Body of pancreas (tissue), 4 donors: ENCODE data around the gene KIF16B. TPM values are rescaled to one million over a fixed set of nuclear protein-coding genes. Genes with fewer than 3 reads are reported as not detected.

ENCODE experiments used
- ATAC-seq: fragments of 150-250 bp; one replicate; pipeline ENCODE4 v1.9.1; 2016
- DNase-seq, 4 donors: peaks; one replicate each; pipeline ENCODE4 v3.0.0-alpha.2; 2019
- H3K27ac ChIP-seq, 4 donors: fragments of 200-600 bp; sonication (generic); 1 replicate in 3 of 4; 2 replicates in 1 of 4; pipeline versions ENCODE4 v1.5.1 to v1.6.1; 2016 to 2019; ENCODE audit warnings: mild to moderate bottlenecking in 1 of 4, mixed read lengths in 1 of 4, moderate library complexity in 1 of 4
- H3K27me3 ChIP-seq, 2 donors: fragments of 200-600 bp; sonication (generic); one replicate each; pipeline ENCODE4 v1.6.0; 2016; ENCODE audit warnings: mild to moderate bottlenecking in 1 of 2
- H3K36me3 ChIP-seq, 2 donors: fragments of 200-600 bp; sonication (generic); replicated peaks in 1 of 2; 2 replicates each; pipeline ENCODE4 v1.5.1; 2016; ENCODE audit warnings: low read depth in 2 of 2; ENCODE audit not compliant: insufficient read depth in 1 of 2
- H3K4me1 ChIP-seq: fragments of 200-600 bp; sonication (generic); one replicate; pipeline ENCODE4 v1.6.0; 2016
- H3K4me3 ChIP-seq, 2 donors: fragments of 200-600 bp; sonication (generic); 1 replicate in 1 of 2; 2 replicates in 1 of 2; pipeline ENCODE4 v1.5.1; 2016 to 2019
- H3K9me3 ChIP-seq, 3 donors: fragments of 200-600 bp; sonication (generic); 1 replicate in 2 of 3; 2 replicates in 1 of 3; pipeline ENCODE4 v1.5.1; 2016
- POLR2A ChIP-seq, 3 donors: fragments of 450-650 bp; IDR thresholded peaks; one replicate each; pipeline ENCODE4 v1.6.1; 2016; ENCODE audit warnings: antibody characterized with exemption in 3 of 3, mild to moderate bottlenecking in 2 of 3
- WGBS, 2 donors: methylation state at CpG; one replicate each; pipeline ENCODE4 v1.1.5; 2017; 5-methylcytosine and 5-hydroxymethylcytosine counted together
- intact Hi-C: fragments of 100-400 bp; cut with DNase I; formaldehyde crosslinking; loops from one replicate; pipeline ENCODE4 v1.15.1; 2023
- total RNA-seq, 2 donors: library from RNA; depleted of rRNA; stranded (reverse); fragments of >200 nt; gene quantifications; one replicate each; pipeline ENCODE4 v1.1.0, GENCODE V29; 2016
- TF ChIP-seq, protein P1 (sequence below), 7 experiments: fragments of 450-650 bp in 4 of 7; fragments of 200-600 bp in 3 of 7; sonication (generic) in 3 of 7; IDR thresholded peaks; one replicate each; pipeline ENCODE4 v1.5.1; 2016 to 2019; ENCODE audit warnings: antibody characterized with exemption in 7 of 7

KIF16B gene
- total RNA-seq, 2 donors from 2014 or later: 13.7 to 55.0 TPM

DNA sequence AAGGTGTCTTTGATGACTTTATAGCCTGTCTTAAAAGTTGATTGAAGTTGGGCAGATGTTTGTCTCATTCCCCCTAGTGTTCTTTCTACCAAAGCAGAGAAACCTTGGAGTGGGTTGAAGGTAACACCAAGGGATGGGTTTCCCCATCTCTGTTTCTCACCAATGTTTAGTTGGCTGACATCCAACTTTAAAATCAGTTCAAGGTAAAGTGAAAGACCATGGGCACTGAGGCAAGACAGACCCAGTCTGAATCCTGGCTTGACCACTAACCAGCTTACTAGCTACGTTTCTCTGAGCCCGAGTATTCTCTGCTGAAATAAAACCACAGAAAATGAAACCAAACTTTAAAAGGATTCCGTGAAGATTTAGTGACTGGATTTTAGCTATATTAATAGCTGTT, 258.9 kb downstream of the KIF16B start:
- TF ChIP-seq, protein P1, sequence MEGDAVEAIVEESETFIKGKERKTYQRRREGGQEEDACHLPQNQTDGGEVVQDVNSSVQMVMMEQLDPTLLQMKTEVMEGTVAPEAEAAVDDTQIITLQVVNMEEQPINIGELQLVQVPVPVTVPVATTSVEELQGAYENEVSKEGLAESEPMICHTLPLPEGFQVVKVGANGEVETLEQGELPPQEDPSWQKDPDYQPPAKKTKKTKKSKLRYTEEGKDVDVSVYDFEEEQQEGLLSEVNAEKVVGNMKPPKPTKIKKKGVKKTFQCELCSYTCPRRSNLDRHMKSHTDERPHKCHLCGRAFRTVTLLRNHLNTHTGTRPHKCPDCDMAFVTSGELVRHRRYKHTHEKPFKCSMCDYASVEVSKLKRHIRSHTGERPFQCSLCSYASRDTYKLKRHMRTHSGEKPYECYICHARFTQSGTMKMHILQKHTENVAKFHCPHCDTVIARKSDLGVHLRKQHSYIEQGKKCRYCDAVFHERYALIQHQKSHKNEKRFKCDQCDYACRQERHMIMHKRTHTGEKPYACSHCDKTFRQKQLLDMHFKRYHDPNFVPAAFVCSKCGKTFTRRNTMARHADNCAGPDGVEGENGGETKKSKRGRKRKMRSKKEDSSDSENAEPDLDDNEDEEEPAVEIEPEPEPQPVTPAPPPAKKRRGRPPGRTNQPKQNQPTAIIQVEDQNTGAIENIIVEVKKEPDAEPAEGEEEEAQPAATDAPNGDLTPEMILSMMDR (IDR thresholded peaks at IDR 0.05): no peak
- no peak for TF ChIP-seq POLR2A (IDR thresholded peaks at IDR 0.05)
- Histone ChIP-seq H3K36me3 (no peaks in the 10 kb centered on the region), H3K9me3 (no peaks in the 10 kb centered on the region), H3K4me3 (no peak overlapping the region), H3K27me3 (no peaks in the 10 kb centered on the region), H3K4me1 (no peaks in the 10 kb centered on the region), H3K27ac (no peak overlapping the region)
- DNase-seq: no peak
- intact Hi-C loops: no loop called here
- 91 to 96% methylated on average over 3 of the region's 3 CpGs for WGBS, 2 donors
- ATAC-seq: no peak

- H3K27me3 ChIP-seq: no peaks in the 10 kb centered on the region
- H3K4me1 ChIP-seq: no peaks in the 10 kb centered on the region
- no peak for ATAC-seq
- H3K4me3 ChIP-seq: no peak overlapping the region
- TF ChIP-seq, protein P1 (IDR thresholded peaks at IDR 0.05): no peak
- no peak for TF ChIP-seq POLR2A (IDR thresholded peaks at IDR 0.05)
- no peak for DNase-seq
- intact Hi-C loops: no loop called here
- H3K27ac ChIP-seq: no peak overlapping the region
- H3K9me3 ChIP-seq: no peaks in the 10 kb centered on the region
- no peaks in the 10 kb centered on the region for H3K36me3 ChIP-seq
- whole genome bisulfite sequencing, 2 donors: 87 to 97% methylated on average over 4 of the region's 4 CpGs
Observed at GRCh38 chr20:16313917-16314316, 259.3 kb downstream of the KIF16B start.

DNA sequence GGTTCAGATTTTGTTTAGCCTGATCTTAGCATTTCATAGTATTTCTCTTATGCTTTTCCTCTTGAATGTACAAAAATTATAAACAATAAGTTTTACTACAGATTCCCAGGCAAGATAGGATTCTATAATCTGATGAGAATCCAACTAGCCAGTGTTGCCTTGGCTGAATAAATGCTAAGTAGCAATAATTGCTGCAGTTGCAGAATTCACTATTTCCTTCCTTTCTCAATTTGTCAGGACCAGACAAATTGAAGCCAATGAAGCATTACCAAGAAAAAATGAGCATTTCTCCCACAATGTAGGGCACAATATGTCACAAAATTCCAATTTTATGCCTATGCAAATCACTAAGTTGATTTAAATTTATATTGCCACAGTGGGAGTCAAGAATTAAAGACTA, 260.2 kb downstream of the KIF16B start:
- intact Hi-C loops: no loop called here

GRCh38 chr20:16311756-16312155, 261.5 kb downstream of the KIF16B start:
- H3K36me3 ChIP-seq: no peaks in the 10 kb centered on the region
- WGBS, 2 donors: 92 to 93% methylated on average over 1 of the region's 1 CpG
- intact Hi-C loops: no loop called here
- no peaks in the 10 kb centered on the region for H3K9me3 ChIP-seq
- TF ChIP-seq, protein P1 (IDR thresholded peaks at IDR 0.05): no peak
- no peak for TF ChIP-seq POLR2A (IDR thresholded peaks at IDR 0.05)
- H3K4me3 ChIP-seq: no peak overlapping the region
- H3K27me3 ChIP-seq: no peaks in the 10 kb centered on the region
- no peak overlapping the region for H3K27ac ChIP-seq
- no peaks in the 10 kb centered on the region for H3K4me1 ChIP-seq
- no peak for ATAC-seq
- DNase-seq: no peak

More for the DNA sequence above, 260.2 kb downstream of the KIF16B start:
- no peaks in the 10 kb centered on the region for H3K27me3 ChIP-seq
- no peak for ATAC-seq
- DNase-seq: no peak
- TF ChIP-seq, protein P1 (IDR thresholded peaks at IDR 0.05): no peak
- TF ChIP-seq POLR2A (IDR thresholded peaks at IDR 0.05): no peak
- no peaks in the 10 kb centered on the region for H3K9me3 ChIP-seq
- no peaks in the 10 kb centered on the region for H3K36me3 ChIP-seq
- H3K27ac ChIP-seq: no peak overlapping the region
- H3K4me1 ChIP-seq: no peaks in the 10 kb centered on the region
- H3K4me3 ChIP-seq: no peak overlapping the region

GRCh38 chr20:16308754-16309153, 264.5 kb downstream of the KIF16B start:
- no peak for TF ChIP-seq POLR2A (IDR thresholded peaks at IDR 0.05)
- TF ChIP-seq, protein P1 (IDR thresholded peaks at IDR 0.05): no peak
- Histone ChIP-seq H3K36me3 (no peaks in the 10 kb centered on the region), H3K27ac (no peak overlapping the region), H3K4me1 (no peaks in the 10 kb centered on the region), H3K4me3 (no peak overlapping the region), H3K27me3 (no peaks in the 10 kb centered on the region), H3K9me3 (peaks cover 0 to 13% (median 0%) of the 10 kb centered on the region in 3 donors)
- no peak for ATAC-seq
- WGBS, 2 donors: 88 to 92% methylated on average over 2 of the region's 2 CpGs
- intact Hi-C loops: no loop called here
- DNase-seq: no peak
